BJ (cell line): ENCODE measurements around the gene DUSP16. TPM values are rescaled to one million over a fixed set of nuclear protein-coding genes. Genes with fewer than 3 reads are reported as not detected.
A peak's percentile ranks its signal among the peaks of the same experiment; 100 is the strongest.
"Not testable (repeated sequence)": the region's sequence is repeated elsewhere in the genome, so short reads cannot be mapped to it uniquely, and the experiment has no call there.

Source experiments
- CTCF ChIA-PET: fragments of 350-600 bp; formaldehyde crosslinking; extraction: SDS; loops from one replicate; lab custom pipeline; 2021; ENCODE audit warnings: antibody characterized with exemption, inconsistent platforms; lab: Yijun Ruan, JAX
- POLR2A ChIA-PET: fragments of 300-600 bp; sonication (Branson Sonifier 250); formaldehyde crosslinking; extraction: SDS; loops from one replicate; lab custom pipeline; 2021; ENCODE audit warnings: antibody characterized with exemption; lab: Charles Lee
- DNase-seq: peaks from one replicate; pipeline ENCODE4 v3.0.0-alpha.2; 2011; ENCODE audit warnings: low read depth
- H3K27me3 ChIP-seq: 2 replicates; pipeline ENCODE4 v1.6.0; 2011; ENCODE audit warnings: low read length; ENCODE audit not compliant: control insufficient read depth, insufficient read depth
- H3K36me3 ChIP-seq: 2 replicates; pipeline ENCODE4 v1.5.1; 2011; ENCODE audit warnings: low read length; ENCODE audit not compliant: control insufficient read depth, insufficient read depth
- H3K4me3 ChIP-seq: 2 replicates; pipeline ENCODE4 v1.5.1; 2011; ENCODE audit warnings: low read depth, mild to moderate bottlenecking, control low read depth, low read length
- CTCF ChIP-seq: IDR thresholded peaks from 2 replicates; pipeline ENCODE4 v1.5.1; 2011; ENCODE audit warnings: low read depth, mild to moderate bottlenecking, control low read depth, inconsistent platforms, low read length, moderate library complexity; ENCODE audit not compliant: insufficient read depth
- polyA plus RNA-seq: library from polyadenylated mRNA; depleted of rRNA; stranded (reverse); fragments of >200 nt; gene quantifications from 2 replicates; pipeline ENCODE4 v1.2.3, GENCODE V29; 2011

Gene DUSP16
- polyA plus RNA-seq, 1 experiment, result 5.5 TPM

GRCh38 chr12:12599750-12600643 lies 37.3 kb upstream of the DUSP16 start:
- POLR2A ChIA-PET, result no interaction called here
- TF ChIP-seq CTCF, result no peak

GRCh38 chr12:12598864-12599263 lies 36.2 kb upstream of the DUSP16 start:
- CTCF ChIA-PET, result interaction anchor here (1.1 kb wide), 2 partner anchors 29 to 35 kb away, joined by 3 to 5 read pairs; no protein-coding TSS in a partner anchor
- TF ChIP-seq CTCF, result no peak

More at GRCh38 chr12:12599750-12600643, 37.3 kb upstream of the DUSP16 start:
- DNase-seq, result no peak
- no peaks in the 10 kb centered on the region for H3K36me3 ChIP-seq
- CTCF ChIA-PET, result no interaction called here
- peaks cover 3% of the 10 kb centered on the region; the same call in 1 of the 2 replicates for H3K27me3 ChIP-seq
- H3K4me3 ChIP-seq, result no peak overlapping the region

DNA sequence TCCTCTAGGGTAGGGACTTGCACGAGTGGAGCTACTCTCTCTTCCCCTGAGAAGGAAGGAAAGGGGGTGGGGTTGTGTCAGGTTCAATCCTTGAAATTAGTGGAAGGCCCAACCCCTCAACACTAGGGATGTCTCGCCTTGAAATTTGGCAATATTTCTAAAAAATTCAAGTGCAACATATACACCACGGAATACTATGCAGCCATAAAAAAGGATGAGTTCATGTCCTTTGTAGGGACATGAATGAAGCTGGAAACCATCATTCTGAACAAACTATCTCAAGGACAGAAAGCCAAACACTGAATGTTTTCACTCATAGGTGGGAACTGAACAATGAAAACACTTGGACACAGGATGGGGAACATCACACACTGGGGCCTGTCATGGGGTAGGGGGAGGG lies 33.9 kb upstream of the DUSP16 start:
- CTCF ChIA-PET, result interaction anchor here (0.7 kb wide), 1 partner anchor 35 kb away, joined by 3 read pairs; no protein-coding TSS in a partner anchor

More at GRCh38 chr12:12598864-12599263, 36.2 kb upstream of the DUSP16 start:
- Histone ChIP-seq H3K27me3 (peaks cover 3% of the 10 kb centered on the region; the same call in 1 of the 2 replicates), H3K4me3 (no peak overlapping the region), H3K36me3 (no peaks in the 10 kb centered on the region)
- POLR2A ChIA-PET, result no interaction called here
- DNase-seq, result no peak

GRCh38 chr12:12595929-12596328 lies 33.3 kb upstream of the DUSP16 start:
- POLR2A ChIA-PET, DNase-seq, H3K4me3 ChIP-seq, H3K36me3 ChIP-seq, CTCF ChIA-PET, H3K27me3 ChIP-seq: not testable (repeated sequence)

More for the DNA sequence above, 33.9 kb upstream of the DUSP16 start:
- DNase-seq, H3K4me3 ChIP-seq, POLR2A ChIA-PET, H3K36me3 ChIP-seq, H3K27me3 ChIP-seq: not testable (repeated sequence)

GRCh38 chr12:12592930-12593329 lies 30.3 kb upstream of the DUSP16 start:
- DNase-seq, result peak; percentile 31
- ChIA-PET CTCF (interaction anchor here (1.1 to 1.2 kb wide), 2 partner anchors 61 to 216 kb away, joined by 3 to 5 read pairs; no protein-coding TSS in a partner anchor), POLR2A (interaction anchor here (0.6 kb wide), 1 partner anchor 582 kb away, joined by 3 read pairs; no protein-coding TSS in a partner anchor)
- H3K27me3 ChIP-seq, result no peaks in the 10 kb centered on the region; the same call in 1 of the 2 replicates
- no peaks in the 10 kb centered on the region for H3K36me3 ChIP-seq
- no peak overlapping the region for H3K4me3 ChIP-seq
- no peak for TF ChIP-seq CTCF

- no peaks in the 10 kb centered on the region; the same call in 1 of the 2 replicates for H3K27me3 ChIP-seq
- POLR2A ChIA-PET, result no interaction called here
- no peak overlapping the region for H3K4me3 ChIP-seq
- no peaks in the 10 kb centered on the region for H3K36me3 ChIP-seq
- TF ChIP-seq CTCF, result no peak
- DNase-seq, result no peak
- CTCF ChIA-PET, result interaction anchor here (1.4 kb wide), 1 partner anchor 16 kb away, joined by 3 read pairs; no protein-coding TSS in a partner anchor
These were observed 28.3 kb upstream of the DUSP16 start for GRCh38 chr12:12590961-12591360.

GRCh38 chr12:12588436-12588835 lies 25.8 kb upstream of the DUSP16 start:
- POLR2A ChIA-PET, DNase-seq: not testable (repeated sequence)
- CTCF ChIA-PET, result interaction anchor here (0.6 to 1.5 kb wide), 3 partner anchors 12 to 141 kb away, joined by 3 to 7 read pairs (median 4); no protein-coding TSS in a partner anchor

More at GRCh38 chr12:12588436-12588835, 25.8 kb upstream of the DUSP16 start:
- H3K4me3 ChIP-seq, H3K36me3 ChIP-seq, H3K27me3 ChIP-seq: not testable (repeated sequence)
